ENCODE measurements around the gene RGS7. TPM values are rescaled to one million over a fixed set of nuclear protein-coding genes. Genes with fewer than 3 reads are reported as not detected.

RGS7 gene
- total and polyA plus RNA-seq, 10 of the 15 experiments (the other 5 are each of a cell fraction or from before 2014, with no cell fraction given): not detected

- WGBS (ENCODE audit: insufficient coverage, insufficient replicate concordance, low lambda C conversion rate, missing lambda C conversion rate): 23% methylated on average over 6 of the region's 6 CpGs
- TF ChIP-seq EGR1 (IDR thresholded peaks at IDR 0.05; ENCODE audit: borderline replicate concordance in 1 of 2, low read depth in 2 of 2, low read length in 2 of 2): no peak
- TF ChIP-seq, protein P1, sequence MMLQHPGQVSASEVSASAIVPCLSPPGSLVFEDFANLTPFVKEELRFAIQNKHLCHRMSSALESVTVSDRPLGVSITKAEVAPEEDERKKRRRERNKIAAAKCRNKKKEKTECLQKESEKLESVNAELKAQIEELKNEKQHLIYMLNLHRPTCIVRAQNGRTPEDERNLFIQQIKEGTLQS (IDR thresholded peaks at IDR 0.05; ENCODE audit: borderline replicate concordance, extremely low read depth, low read depth, low read length): no peak
- TF ChIP-seq SMAD1 (IDR thresholded peaks at IDR 0.05; ENCODE audit: low read depth, partially characterized antibody): no peak
- TF ChIP-seq RELA (IDR thresholded peaks at IDR 0.05; ENCODE audit: borderline replicate concordance, partially characterized antibody): no peak
- TF ChIP-seq POU2F2 (IDR thresholded peaks at IDR 0.05; ENCODE audit: borderline replicate concordance, low read depth, low read length): no peak
- no peaks in the 10 kb centered on the region for H3K4me1 ChIP-seq (ENCODE audit: control insufficient read depth, insufficient read depth, low read length)
- CTCF ChIA-PET: no interaction called here
- H2AFZ ChIP-seq (ENCODE audit: control insufficient read depth, low read depth, low read length): no peak overlapping the region
- no peaks in the 10 kb centered on the region for H3K9me3 ChIP-seq (replicated peaks; ENCODE audit: control insufficient read depth, insufficient read depth, low read length)
- no peaks in the 10 kb centered on the region for H3K27me3 ChIP-seq (replicated peaks in 1 of 2; ENCODE audit: control insufficient read depth in 2 of 2, insufficient read depth in 2 of 2, low read length in 1 of 2)
- DNase-seq (ENCODE audit: low read depth, low spot score): no peak
- H3K79me2 ChIP-seq (ENCODE audit: control insufficient read depth, insufficient read depth, low read length): no peaks in the 10 kb centered on the region
- intact Hi-C loops (cut with micrococcal nuclease; ENCODE audit: unreplicated experiment) (no loop called here), in situ Hi-C loops (cut with MboI) (no loop called here)
- SMC1A ChIA-PET (ENCODE audit: uncharacterized antibody, unreplicated experiment): no interaction called here
- no peak overlapping the region for H3K4me2 ChIP-seq (ENCODE audit: control insufficient read depth, insufficient read depth)
- no peak for FAIRE-seq
- POLR2A ChIA-PET: no interaction called here
- no peaks in the 10 kb centered on the region for H3K36me3 ChIP-seq (ENCODE audit: control insufficient read depth in 2 of 2, insufficient read depth in 2 of 2, low read length in 1 of 2)
- no peak overlapping the region for H3K9ac ChIP-seq (ENCODE audit: control insufficient read depth, insufficient read depth, low read length)
- no peak for ATAC-seq
- no peak overlapping the region for H3K4me3 ChIP-seq
- no peak overlapping the region for H3K27ac ChIP-seq (ENCODE audit: control insufficient read depth, insufficient read depth)
- BruUV-seq (replicated peaks): no TSS peak
- RAD21 ChIA-PET (ENCODE audit: unreplicated experiment): no interaction called here
- no peaks in the 10 kb centered on the region for H4K20me1 ChIP-seq (ENCODE audit: control insufficient read depth, insufficient read depth)
Measured at GRCh38 chr1:241212628-241213027, 144.4 kb downstream of the RGS7 start.

DNA sequence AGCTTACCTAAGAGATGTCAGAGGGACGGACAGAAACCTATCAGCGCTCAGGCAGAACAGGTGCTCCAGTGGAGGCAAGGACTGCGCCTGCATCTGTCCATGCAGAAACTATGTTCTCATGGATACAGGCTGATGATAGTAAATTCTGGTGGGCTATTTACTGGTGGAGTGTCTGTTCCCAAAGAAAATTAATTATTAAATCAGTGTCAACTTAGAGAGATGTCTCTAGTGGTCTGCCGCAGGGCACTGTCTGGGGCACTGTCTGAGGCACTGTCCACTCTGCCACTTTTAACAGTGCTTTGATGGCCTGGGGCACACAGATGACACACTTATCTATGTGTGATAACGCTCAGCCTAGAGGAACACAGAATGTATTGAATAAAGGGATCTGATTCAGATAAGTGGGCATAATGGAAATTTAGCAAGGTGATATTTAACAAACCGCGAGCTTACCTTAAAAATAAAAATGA, 148.1 kb downstream of the RGS7 start:
- ATAC-seq: no peak
- Histone ChIP-seq H3K9ac (ENCODE audit: control insufficient read depth, insufficient read depth, low read length) (no peak overlapping the region), H3K79me2 (ENCODE audit: control insufficient read depth, insufficient read depth, low read length) (no peaks in the 10 kb centered on the region), H3K27ac (ENCODE audit: control insufficient read depth, insufficient read depth) (no peak overlapping the region), H3K4me3 (no peak overlapping the region), H3K36me3 (ENCODE audit: control insufficient read depth in 2 of 2, insufficient read depth in 2 of 2, low read length in 1 of 2) (no peaks in the 10 kb centered on the region), H3K27me3 (replicated peaks in 1 of 2; ENCODE audit: control insufficient read depth in 2 of 2, insufficient read depth in 2 of 2, low read length in 1 of 2) (no peaks in the 10 kb centered on the region), H4K20me1 (ENCODE audit: control insufficient read depth, insufficient read depth) (no peaks in the 10 kb centered on the region), H3K4me1 (ENCODE audit: control insufficient read depth, insufficient read depth, low read length) (no peaks in the 10 kb centered on the region), H3K9me3 (replicated peaks; ENCODE audit: control insufficient read depth, insufficient read depth, low read length) (no peaks in the 10 kb centered on the region), H3K4me2 (ENCODE audit: control insufficient read depth, insufficient read depth) (no peak overlapping the region), H2AFZ (ENCODE audit: control insufficient read depth, low read depth, low read length) (no peak overlapping the region)
- POLR2A ChIA-PET: no interaction called here
- BruUV-seq (replicated peaks): no TSS peak
- no peak for FAIRE-seq
- SMC1A ChIA-PET (ENCODE audit: uncharacterized antibody, unreplicated experiment): no interaction called here
- CTCF ChIA-PET: no interaction called here
- in situ Hi-C loops (cut with MboI) (no loop called here), intact Hi-C loops (cut with micrococcal nuclease; ENCODE audit: unreplicated experiment) (no loop called here)
- RAD21 ChIA-PET (ENCODE audit: unreplicated experiment): no interaction called here
- 46% methylated on average over 7 of the region's 7 CpGs for WGBS (ENCODE audit: insufficient coverage, insufficient replicate concordance, low lambda C conversion rate, missing lambda C conversion rate)
- no peak for DNase-seq (ENCODE audit: low read depth, low spot score)
- TF ChIP-seq, protein P2, sequence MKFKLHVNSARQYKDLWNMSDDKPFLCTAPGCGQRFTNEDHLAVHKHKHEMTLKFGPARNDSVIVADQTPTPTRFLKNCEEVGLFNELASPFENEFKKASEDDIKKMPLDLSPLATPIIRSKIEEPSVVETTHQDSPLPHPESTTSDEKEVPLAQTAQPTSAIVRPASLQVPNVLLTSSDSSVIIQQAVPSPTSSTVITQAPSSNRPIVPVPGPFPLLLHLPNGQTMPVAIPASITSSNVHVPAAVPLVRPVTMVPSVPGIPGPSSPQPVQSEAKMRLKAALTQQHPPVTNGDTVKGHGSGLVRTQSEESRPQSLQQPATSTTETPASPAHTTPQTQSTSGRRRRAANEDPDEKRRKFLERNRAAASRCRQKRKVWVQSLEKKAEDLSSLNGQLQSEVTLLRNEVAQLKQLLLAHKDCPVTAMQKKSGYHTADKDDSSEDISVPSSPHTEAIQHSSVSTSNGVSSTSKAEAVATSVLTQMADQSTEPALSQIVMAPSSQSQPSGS (IDR thresholded peaks at IDR 0.05; ENCODE audit: low read length): no peak
- TF ChIP-seq MEF2B (IDR thresholded peaks at IDR 0.05; ENCODE audit: partially characterized antibody, poor library complexity, severe bottlenecking) (no peak), RCOR1 (conservative IDR thresholded peaks at IDR 0.05; ENCODE audit: low read depth, low read length) (no peak), SMC3 (IDR thresholded peaks at IDR 0.05; ENCODE audit: borderline replicate concordance, low read length) (no peak), NRF1 (conservative IDR thresholded peaks at IDR 0.05; ENCODE audit: low read depth, low read length) (no peak), RFX5 (IDR thresholded peaks at IDR 0.05; ENCODE audit: low read depth, low read length) (no peak), MTA2 (IDR thresholded peaks at IDR 0.05; ENCODE audit: low read depth) (no peak), ZNF207 (IDR thresholded peaks at IDR 0.05; ENCODE audit: borderline replicate concordance) (no peak), TCF7 (IDR thresholded peaks at IDR 0.05; ENCODE audit: borderline replicate concordance) (no peak), BCLAF1 (IDR thresholded peaks at IDR 0.05) (no peak)

All from GM12878 (cell line).